ENCODE data around the gene NHEJ1.

The NHEJ1 gene

DNA sequence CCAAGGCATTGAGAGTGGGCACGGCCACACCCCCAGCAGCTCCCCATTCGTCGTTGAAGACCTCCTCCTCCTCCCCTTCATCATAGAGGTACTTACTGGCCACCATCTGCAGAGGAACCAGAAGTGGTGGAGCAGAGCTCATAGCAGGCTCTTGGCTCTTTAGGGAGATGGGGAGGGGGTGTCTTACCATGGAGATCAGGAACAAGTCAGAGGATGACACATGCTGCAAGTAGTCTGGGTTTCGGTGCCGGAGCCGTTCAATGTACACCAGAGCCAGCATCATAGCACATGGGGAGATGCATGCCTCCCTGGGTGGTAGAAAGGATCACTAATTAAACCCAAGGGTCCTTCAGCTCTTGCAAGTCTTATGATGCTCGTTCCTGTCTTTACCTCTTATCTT is 14.2 kb upstream of the NHEJ1 start:
- Histone ChIP-seq H3K4me1 (ENCODE audit: control insufficient read depth, low read length) (peaks cover 28% of the 10 kb centered on the region), H3K9me2 (replicated peaks; ENCODE audit: control insufficient read depth, low read length) (no peaks in the 10 kb centered on the region)
- TF ChIP-seq CTCF (IDR thresholded peaks at IDR 0.05; ENCODE audit: low read depth, low read length, poor library complexity, severe bottlenecking) (no peak), EZH2phosphoT487 (IDR thresholded peaks at IDR 0.05; ENCODE audit: borderline replicate concordance, low read length) (no peak)

GRCh38 chr2:219174146-219174545 is 13.5 kb upstream of the NHEJ1 start:
- 0 out of 2 replicates have a peak, but pooled peaks cover 5% of the 10 kb centered on the region for H4K20me1 ChIP-seq (ENCODE audit: control insufficient read depth, insufficient read depth, low read depth, low read length)
- H3K79me2 ChIP-seq (ENCODE audit: control insufficient read depth, low read length), result peaks cover 30% of the 10 kb centered on the region
- TF ChIP-seq CTCF (IDR thresholded peaks at IDR 0.05; ENCODE audit: low read depth, low read length, poor library complexity, severe bottlenecking) (no peak), EZH2phosphoT487 (IDR thresholded peaks at IDR 0.05; ENCODE audit: borderline replicate concordance, low read length) (no peak)
- no peaks in the 10 kb centered on the region for H3K9me3 ChIP-seq (ENCODE audit: control insufficient read depth, insufficient read depth, low read length)
- no peak overlapping the region for H3K4me2 ChIP-seq (ENCODE audit: low read length)
- peaks cover 54% of the 10 kb centered on the region for H3K36me3 ChIP-seq (ENCODE audit: control insufficient read depth, low read length)
- no peak overlapping the region for H3K27ac ChIP-seq (ENCODE audit: low read depth, low read length)
- no peaks in the 10 kb centered on the region for H3K27me3 ChIP-seq (ENCODE audit: control insufficient read depth, low read length)
- peaks cover 21% of the 10 kb centered on the region for H3F3A ChIP-seq (ENCODE audit: control insufficient read depth, insufficient read depth)
- no peak overlapping the region for H3K4me3 ChIP-seq (ENCODE audit: low read length)
- H3K4me1 ChIP-seq (ENCODE audit: control insufficient read depth, low read length), result peaks cover 21% of the 10 kb centered on the region
- no peaks in the 10 kb centered on the region for H3K9me2 ChIP-seq (replicated peaks; ENCODE audit: control insufficient read depth, low read length)

More for the DNA sequence above, 14.2 kb upstream of the NHEJ1 start:
- Histone ChIP-seq H3F3A (ENCODE audit: control insufficient read depth, insufficient read depth) (peaks cover 21% of the 10 kb centered on the region), H3K4me2 (ENCODE audit: low read length) (no peak overlapping the region), H3K27me3 (ENCODE audit: control insufficient read depth, low read length) (no peaks in the 10 kb centered on the region), H3K27ac (ENCODE audit: low read depth, low read length) (no peak overlapping the region), H4K20me1 (ENCODE audit: control insufficient read depth, insufficient read depth, low read depth, low read length) (0 out of 2 replicates have a peak, but pooled peaks cover 5% of the 10 kb centered on the region), H3K79me2 (ENCODE audit: control insufficient read depth, low read length) (peaks cover 36% of the 10 kb centered on the region), H3K36me3 (ENCODE audit: control insufficient read depth, low read length) (peaks cover 60% of the 10 kb centered on the region), H3K9me3 (ENCODE audit: control insufficient read depth, insufficient read depth, low read length) (no peaks in the 10 kb centered on the region), H3K4me3 (ENCODE audit: low read length) (no peak overlapping the region)

- H3K4me3 ChIP-seq (ENCODE audit: low read length), result no peak overlapping the region
Measured at GRCh38 chr2:219173176-219173575, 12.6 kb upstream of the NHEJ1 start.

More at GRCh38 chr2:219173176-219173575, 12.6 kb upstream of the NHEJ1 start:
- TF ChIP-seq CTCF (IDR thresholded peaks at IDR 0.05; ENCODE audit: low read depth, low read length, poor library complexity, severe bottlenecking), result no peak
- TF ChIP-seq EZH2phosphoT487 (IDR thresholded peaks at IDR 0.05; ENCODE audit: borderline replicate concordance, low read length), result no peak
- Histone ChIP-seq H4K20me1 (ENCODE audit: control insufficient read depth, insufficient read depth, low read depth, low read length) (no peaks in the 10 kb centered on the region), H3K9me2 (replicated peaks; ENCODE audit: control insufficient read depth, low read length) (no peaks in the 10 kb centered on the region), H3K79me2 (ENCODE audit: control insufficient read depth, low read length) (peaks cover 20% of the 10 kb centered on the region), H3K27me3 (ENCODE audit: control insufficient read depth, low read length) (no peaks in the 10 kb centered on the region), H3K27ac (ENCODE audit: low read depth, low read length) (no peak overlapping the region), H3K9me3 (ENCODE audit: control insufficient read depth, insufficient read depth, low read length) (no peaks in the 10 kb centered on the region), H3K4me1 (ENCODE audit: control insufficient read depth, low read length) (peaks cover 17% of the 10 kb centered on the region), H3F3A (ENCODE audit: control insufficient read depth, insufficient read depth) (peaks cover 21% of the 10 kb centered on the region), H3K36me3 (ENCODE audit: control insufficient read depth, low read length) (peaks cover 53% of the 10 kb centered on the region), H3K4me2 (ENCODE audit: low read length) (no peak overlapping the region)

Measured in DOHH2 (cell line).